ENCODE measurements around the gene NT5M. TPM values are rescaled to one million over a fixed set of nuclear protein-coding genes. Genes with fewer than 3 reads are reported as not detected.

NT5M gene
- polyA plus RNA-seq, 1 experiment: 1.2 TPM

GRCh38 chr17:17279316-17279715 lies 23.9 kb upstream of the NT5M start:
- Histone ChIP-seq H3K27me3 (ENCODE audit: control insufficient read depth, insufficient read depth, low read length) (no peaks in the 10 kb centered on the region), H3K36me3 (ENCODE audit: control insufficient read depth, insufficient read depth, low read length) (peaks cover 2% of the 10 kb centered on the region), H3K4me3 (ENCODE audit: low read depth, low read length) (no peak overlapping the region; the same call in 1 of the 2 replicates)
- no peak for TF ChIP-seq CTCF (IDR thresholded peaks at IDR 0.05; ENCODE audit: insufficient read depth, low read depth, low read length)
- POLR2A ChIA-PET: no interaction called here
- no peak for DNase-seq (ENCODE audit: low read depth)
- CTCF ChIA-PET: interaction anchor here (0.6 to 1.6 kb wide), 2 partner anchors 10 to 389 kb away, joined by 3 read pairs; no protein-coding TSS in a partner anchor

- CTCF ChIA-PET: interaction anchor here (0.6 to 1.0 kb wide), 4 partner anchors 23 to 262 kb away, joined by 3 to 4 read pairs (median 3); no protein-coding TSS in a partner anchor
Observed at GRCh38 chr17:17280613-17281549, 22.3 kb upstream of the NT5M start, which contains the start of gene COPS3. Gene COPS3, minus strand, starts transcription at chr17:17281246. Its CDS starts 60 bp downstream, at chr17:17281186.

GRCh38 chr17:17285951-17286350 lies 17.2 kb upstream of the NT5M start:
- H3K27me3 ChIP-seq (ENCODE audit: control insufficient read depth, insufficient read depth, low read length): peaks cover 2% of the 10 kb centered on the region; the same call in 1 of the 2 replicates
- no peak overlapping the region for H3K4me3 ChIP-seq (ENCODE audit: low read depth, low read length)
- POLR2A ChIA-PET: no interaction called here
- TF ChIP-seq CTCF (IDR thresholded peaks at IDR 0.05; ENCODE audit: insufficient read depth, low read depth, low read length): no peak
- no peak for DNase-seq (ENCODE audit: low read depth)
- no peaks in the 10 kb centered on the region for H3K36me3 ChIP-seq (ENCODE audit: control insufficient read depth, insufficient read depth, low read length)
- CTCF ChIA-PET: no interaction called here

More at GRCh38 chr17:17280613-17281549, 22.3 kb upstream of the NT5M start, which contains the start of gene COPS3:
- peak; percentile 78 for DNase-seq (ENCODE audit: low read depth)
- POLR2A ChIA-PET: interaction anchor here (0.6 to 1.0 kb wide), 3 partner anchors 8 to 1118 kb away, joined by 3 to 4 read pairs (median 4); no protein-coding TSS in a partner anchor
- H3K4me3 ChIP-seq (ENCODE audit: low read depth, low read length): peak within 1 kb of the TSS; percentile 61
- no peak for TF ChIP-seq CTCF (IDR thresholded peaks at IDR 0.05; ENCODE audit: insufficient read depth, low read depth, low read length)
- peaks cover 2% of the 10 kb centered on the region; the same call in 1 of the 2 replicates for H3K36me3 ChIP-seq (ENCODE audit: control insufficient read depth, insufficient read depth, low read length)
- H3K27me3 ChIP-seq (ENCODE audit: control insufficient read depth, insufficient read depth, low read length): no peaks in the 10 kb centered on the region

GRCh38 chr17:17289086-17289485 lies 14.1 kb upstream of the NT5M start:
- ChIA-PET POLR2A (interaction anchor here (0.6 kb wide), 1 partner anchor 9 kb away, joined by 4 read pairs; no protein-coding TSS in a partner anchor), CTCF (no interaction called here)
- DNase-seq (ENCODE audit: low read depth): no peak
- Histone ChIP-seq H3K4me3 (ENCODE audit: low read depth, low read length) (no peak overlapping the region), H3K27me3 (ENCODE audit: control insufficient read depth, insufficient read depth, low read length) (peaks cover 2% of the 10 kb centered on the region; the same call in 1 of the 2 replicates), H3K36me3 (ENCODE audit: control insufficient read depth, insufficient read depth, low read length) (no peaks in the 10 kb centered on the region)
- TF ChIP-seq CTCF (IDR thresholded peaks at IDR 0.05; ENCODE audit: insufficient read depth, low read depth, low read length): no peak

- peaks cover 2% of the 10 kb centered on the region; the same call in 1 of the 2 replicates for H3K27me3 ChIP-seq (ENCODE audit: control insufficient read depth, insufficient read depth, low read length)
- DNase-seq (ENCODE audit: low read depth): no peak
- POLR2A ChIA-PET: no interaction called here
- no peak for TF ChIP-seq CTCF (IDR thresholded peaks at IDR 0.05; ENCODE audit: insufficient read depth, low read depth, low read length)
- H3K4me3 ChIP-seq (ENCODE audit: low read depth, low read length): no peak overlapping the region
- CTCF ChIA-PET: no interaction called here
- H3K36me3 ChIP-seq (ENCODE audit: control insufficient read depth, insufficient read depth, low read length): no peaks in the 10 kb centered on the region
Observed at GRCh38 chr17:17289701-17290100, 13.5 kb upstream of the NT5M start.

Measured in BJ (cell line).